HCT116 (cell line): ENCODE results near the gene TMEM242. TPM values are rescaled to one million over a fixed set of nuclear protein-coding genes. Genes with fewer than 3 reads are reported as not detected.

Source experiments
- ATAC-seq: fragments of 200-7000 bp; cut with Tn5 transposase; 2 replicates; pipeline ENCODE4 v1.9.1; 2020; ENCODE audit warnings: mild to moderate bottlenecking, moderate library complexity
- BruUV-seq: library from RNA; stranded (reverse); fragments of 400-500 nt; replicated peaks from 2 replicates; lab custom pipeline; 2021; lab: Mats Ljungman, UMichigan
- CTCF ChIA-PET: fragments of 300-600 bp; sonication (Branson Sonifier 250); formaldehyde crosslinking; loops from one replicate; lab custom pipeline; 2021; ENCODE audit warnings: antibody characterized with exemption; lab: Charles Lee
- POLR2A ChIA-PET: fragments of 300-600, 350-600 bp; sonication (Branson Sonifier 250); formaldehyde crosslinking; loops from one replicate; lab custom pipeline; 2021; ENCODE audit warnings: antibody characterized with exemption; lab: Charles Lee
- RAD21 ChIA-PET, 2 experiments: fragments of 300-600 bp; sonication (Branson Sonifier 250); formaldehyde crosslinking; loops; one replicate each; lab custom pipeline; 2023; ENCODE audit warnings: low total read pairs in 2 of 2; ENCODE audit not compliant: uncharacterized antibody in 2 of 2, unreplicated experiment in 2 of 2, low non-redundant PET in 1 of 2; lab: Charles Lee
- DNase-seq: peaks from one replicate; pipeline ENCODE4 v3.0.0-alpha.2; 2010; ENCODE audit warnings: low read depth, low spot score
- H2AFZ ChIP-seq: fragments of 200-600 bp; shearing (Covaris generic), sonication (generic); 2 replicates; pipeline ENCODE4 v1.6.1; 2017; ENCODE audit warnings: low read depth, mixed run types, mixed read lengths, antibody characterized with exemption, low read length; ENCODE audit not compliant: poor library complexity, severe bottlenecking
- H3K27ac ChIP-seq: 2 replicates; pipeline ENCODE4 v1.5.1; 2012; ENCODE audit warnings: low read depth, low read length
- H3K27me3 ChIP-seq: fragments of 200-600 bp; sonication (generic); 2 replicates; pipeline ENCODE4 v1.6.1; 2016; ENCODE audit warnings: mixed run types, low read length, mixed read lengths; ENCODE audit not compliant: insufficient read depth
- H3K36me3 ChIP-seq, 2 experiments: fragments of 200-500 bp in 1 of 2; fragments of 200-600 bp in 1 of 2; sonication (Bioruptor generic) in 1 of 2; sonication (generic) in 1 of 2; 2 replicates each; pipeline versions ENCODE4 v1.5.1 to v1.6.1; 2014 to 2016; ENCODE audit warnings: low read length in 2 of 2, inconsistent platforms in 1 of 2, mixed read lengths in 1 of 2, mixed run types in 1 of 2; ENCODE audit not compliant: insufficient read depth in 2 of 2, control insufficient read depth in 1 of 2
- H3K4me1 ChIP-seq, 2 experiments: fragments of 200-600 bp in 1 of 2; sonication (generic) in 1 of 2; 2 replicates each; pipeline versions ENCODE4 v1.5.1 to v1.6.1; 2012 to 2017; ENCODE audit warnings: low read length in 2 of 2, inconsistent platforms in 1 of 2, mild to moderate bottlenecking in 1 of 2, mixed read lengths in 1 of 2, mixed run types in 1 of 2, moderate library complexity in 1 of 2; ENCODE audit not compliant: insufficient read depth in 2 of 2, control insufficient read depth in 1 of 2
- H3K4me2 ChIP-seq: fragments of 200-600 bp; sonication (generic); 2 replicates; pipeline ENCODE4 v1.6.1; 2017; ENCODE audit warnings: mixed run types, low read length, mixed read lengths
- H3K4me3 ChIP-seq, 2 experiments: fragments of 200-600 bp in 1 of 2; sonication (generic) in 1 of 2; replicated peaks in 1 of 2; 2 replicates each; pipeline ENCODE4 v1.5.1; 2011 to 2016; ENCODE audit warnings: low read length in 2 of 2, control low read depth in 1 of 2, low read depth in 1 of 2, mild to moderate bottlenecking in 1 of 2, mixed read lengths in 1 of 2, mixed run types in 1 of 2
- H3K79me2 ChIP-seq: fragments of 200-600 bp; sonication (generic); 2 replicates; pipeline ENCODE4 v1.6.1; 2017; ENCODE audit warnings: mild to moderate bottlenecking, mixed run types, low read length, moderate library complexity, mixed read lengths; ENCODE audit not compliant: insufficient read depth
- H3K9ac ChIP-seq: fragments of 200-600 bp; sonication (generic); 2 replicates; pipeline ENCODE4 v1.6.1; 2016; ENCODE audit warnings: low read length, mixed read lengths
- H3K9me2 ChIP-seq: fragments of 200-600 bp; sonication (generic), shearing (Covaris generic); 2 replicates; pipeline ENCODE4 v1.6.1; 2017; ENCODE audit warnings: mixed run types, mild to moderate bottlenecking, moderate library complexity; ENCODE audit not compliant: insufficient read depth
- H3K9me3 ChIP-seq, 2 experiments: fragments of 200-500 bp in 1 of 2; fragments of 200-600 bp in 1 of 2; sonication (Bioruptor generic) in 1 of 2; sonication (generic) in 1 of 2; 2 replicates each; pipeline ENCODE4 v1.6.1; 2014 to 2017; ENCODE audit warnings: low read length in 2 of 2, mixed read lengths in 2 of 2, inconsistent platforms in 1 of 2, low read depth in 1 of 2, mild to moderate bottlenecking in 1 of 2, mixed run types in 1 of 2, moderate library complexity in 1 of 2; ENCODE audit not compliant: control insufficient read depth in 1 of 2, insufficient read depth in 1 of 2
- H4K20me1 ChIP-seq: fragments of 200-600 bp; sonication (generic), shearing (Covaris generic); 2 replicates; pipeline ENCODE4 v1.6.1; 2017; ENCODE audit warnings: mixed run types, mild to moderate bottlenecking, moderate library complexity; ENCODE audit not compliant: insufficient read depth
- ATF3 ChIP-seq: IDR thresholded peaks from 2 replicates; pipeline ENCODE4 v1.6.1; 2012
- CBX3 ChIP-seq: IDR thresholded peaks from 2 replicates; pipeline ENCODE4 v1.6.1; 2012; ENCODE audit warnings: low read depth
- CEBPB ChIP-seq: IDR thresholded peaks from 2 replicates; pipeline ENCODE4 v1.6.1; 2012; ENCODE audit warnings: low read depth
- EGR1 ChIP-seq: IDR thresholded peaks from 2 replicates; pipeline ENCODE4 v1.6.1; 2012; ENCODE audit warnings: low read depth
- EZH2 ChIP-seq: fragments of 200-600 bp; sonication (generic); IDR thresholded peaks from 2 replicates; pipeline ENCODE4 v1.6.1; 2017; ENCODE audit warnings: antibody characterized with exemption, mixed run types
- EZH2phosphoT487 ChIP-seq: fragments of 200-600 bp; IDR thresholded peaks from 2 replicates; pipeline ENCODE4 v1.6.1; 2018; ENCODE audit warnings: antibody characterized with exemption, borderline replicate concordance
- POLR2A ChIP-seq: IDR thresholded peaks from 2 replicates; pipeline ENCODE4 v1.7.0; 2011; ENCODE audit warnings: borderline replicate concordance; ENCODE audit not compliant: insufficient read depth, insufficient read length; ENCODE audit errors: extremely low read depth
- RAD21 ChIP-seq: IDR thresholded peaks from 2 replicates; pipeline ENCODE4 v1.6.1; 2012; ENCODE audit warnings: low read depth, mild to moderate bottlenecking
- SIN3A ChIP-seq: IDR thresholded peaks from 2 replicates; pipeline ENCODE4 v1.6.1; 2012; ENCODE audit warnings: low read depth
- SRF ChIP-seq: IDR thresholded peaks from 2 replicates; pipeline ENCODE4 v1.6.1; 2012; ENCODE audit warnings: low read depth
- ZNF274 ChIP-seq: fragments of 200-500 bp; sonication (Bioruptor generic); IDR thresholded peaks from 2 replicates; pipeline ENCODE4 v1.6.1; 2014; ENCODE audit warnings: mild to moderate bottlenecking, low read depth, low read length, inconsistent platforms
- intact Hi-C: fragments of 100-400 bp; cut with micrococcal nuclease; formaldehyde crosslinking; loops from 2 replicates; pipeline ENCODE4 v1.10.0; 2022
- total RNA-seq: library from RNA; stranded (reverse); gene quantifications from one replicate; pipeline ENCODE4 v1.2.1, GENCODE V29; 2021; ENCODE audit not compliant: unreplicated experiment
- TF ChIP-seq, protein P1 (sequence below): IDR thresholded peaks from 2 replicates; pipeline ENCODE4 v1.6.1; 2012
- TF ChIP-seq, protein P2 (sequence below), 3 experiments: fragments of 200-600 bp in 1 of 3; sonication (generic) in 1 of 3; IDR thresholded peaks in 2 of 3; conservative IDR thresholded peaks in 1 of 3; 2 replicates each; pipeline ENCODE4 v1.5.1; 2012 to 2017; ENCODE audit warnings: low read depth in 2 of 3, low read length in 2 of 3, antibody characterized with exemption in 1 of 3, borderline replicate concordance in 1 of 3, control low read depth in 1 of 3, mild to moderate bottlenecking in 1 of 3, mixed read lengths in 1 of 3, mixed run types in 1 of 3, moderate library complexity in 1 of 3; ENCODE audit not compliant: insufficient read depth in 1 of 3

The TMEM242 gene
- total RNA-seq, 1 experiment from 2014 or later, result 11.6 TPM

GRCh38 chr6:157326979-157327378 is 3.7 kb upstream of the TMEM242 start:
- POLR2A ChIA-PET, result no interaction called here
- H3K4me3 ChIP-seq, result no peak overlapping the region
- no peak overlapping the region for H3K9ac ChIP-seq
- H3K27me3 ChIP-seq, result peaks cover 15% of the 10 kb centered on the region; the same call in 1 of the 2 replicates
- H3K9me3 ChIP-seq, result no peaks in the 10 kb centered on the region
- no peak overlapping the region for H3K4me2 ChIP-seq
- ATAC-seq (no peak), DNase-seq (no peak)
- intact Hi-C loops, result no loop called here
- TF ChIP-seq, protein P1, sequence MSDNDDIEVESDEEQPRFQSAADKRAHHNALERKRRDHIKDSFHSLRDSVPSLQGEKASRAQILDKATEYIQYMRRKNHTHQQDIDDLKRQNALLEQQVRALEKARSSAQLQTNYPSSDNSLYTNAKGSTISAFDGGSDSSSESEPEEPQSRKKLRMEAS, result no peak
- TF ChIP-seq ZNF274 (no peak), SRF (no peak), EGR1 (no peak), EZH2phosphoT487 (no peak), RAD21 (no peak), CBX3 (no peak), SIN3A (no peak), POLR2A (no peak), ATF3 (no peak), CEBPB (no peak), EZH2 (no peak)
- TF ChIP-seq, protein P2, sequence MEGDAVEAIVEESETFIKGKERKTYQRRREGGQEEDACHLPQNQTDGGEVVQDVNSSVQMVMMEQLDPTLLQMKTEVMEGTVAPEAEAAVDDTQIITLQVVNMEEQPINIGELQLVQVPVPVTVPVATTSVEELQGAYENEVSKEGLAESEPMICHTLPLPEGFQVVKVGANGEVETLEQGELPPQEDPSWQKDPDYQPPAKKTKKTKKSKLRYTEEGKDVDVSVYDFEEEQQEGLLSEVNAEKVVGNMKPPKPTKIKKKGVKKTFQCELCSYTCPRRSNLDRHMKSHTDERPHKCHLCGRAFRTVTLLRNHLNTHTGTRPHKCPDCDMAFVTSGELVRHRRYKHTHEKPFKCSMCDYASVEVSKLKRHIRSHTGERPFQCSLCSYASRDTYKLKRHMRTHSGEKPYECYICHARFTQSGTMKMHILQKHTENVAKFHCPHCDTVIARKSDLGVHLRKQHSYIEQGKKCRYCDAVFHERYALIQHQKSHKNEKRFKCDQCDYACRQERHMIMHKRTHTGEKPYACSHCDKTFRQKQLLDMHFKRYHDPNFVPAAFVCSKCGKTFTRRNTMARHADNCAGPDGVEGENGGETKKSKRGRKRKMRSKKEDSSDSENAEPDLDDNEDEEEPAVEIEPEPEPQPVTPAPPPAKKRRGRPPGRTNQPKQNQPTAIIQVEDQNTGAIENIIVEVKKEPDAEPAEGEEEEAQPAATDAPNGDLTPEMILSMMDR (IDR thresholded peaks at IDR 0.05 in 2 of 3, conservative IDR thresholded peaks at IDR 0.05 in 1 of 3; ENCODE audit: borderline replicate concordance in 1 of 3, insufficient read depth in 1 of 3, low read depth in 2 of 3, low read length in 2 of 3), result no peak
- no TSS peak for BruUV-seq
- H3K9me2 ChIP-seq, result no peaks in the 10 kb centered on the region
- H4K20me1 ChIP-seq, result no peaks in the 10 kb centered on the region
- no peak overlapping the region for H3K27ac ChIP-seq
- peaks cover 11% of the 10 kb centered on the region for H3K79me2 ChIP-seq
- H2AFZ ChIP-seq, result no peak overlapping the region
- no peaks in the 10 kb centered on the region for H3K36me3 ChIP-seq
- CTCF ChIA-PET, result no interaction called here
- peaks cover 3 to 11% of the 10 kb centered on the region in 2 experiments; a peak in 3 of 4 replicates for H3K4me1 ChIP-seq
- RAD21 ChIA-PET, result no interaction called here
